AG04449 (cell line): ENCODE data around the gene PISD.

Experiments
- CTCF ChIA-PET: fragments of 350-600 bp; formaldehyde crosslinking; extraction: SDS; loops from one replicate; lab custom pipeline; 2021; ENCODE audit warnings: antibody characterized with exemption; lab: Yijun Ruan, JAX
- POLR2A ChIA-PET: fragments of 400-600, 350-600 bp; formaldehyde crosslinking; extraction: SDS; loops from one replicate; lab custom pipeline; 2020; ENCODE audit warnings: antibody characterized with exemption, inconsistent platforms; lab: Yijun Ruan, JAX
- DNase-seq: peaks from one replicate; pipeline ENCODE4 v3.0.0-alpha.2; 2010; ENCODE audit warnings: low read depth, low spot score
- H3K4me3 ChIP-seq: 2 replicates; pipeline ENCODE4 v1.5.1; 2011; ENCODE audit warnings: low read depth, mild to moderate bottlenecking, control low read depth, low read length
- TF ChIP-seq, protein P1 (sequence below): IDR thresholded peaks from one replicate; pipeline ENCODE4 v1.5.1; 2011; ENCODE audit warnings: mild to moderate bottlenecking, moderate library complexity, low read length, control low read depth, inconsistent platforms; ENCODE audit not compliant: insufficient read depth; ENCODE audit errors: missing control alignments

The PISD gene

GRCh38 chr22:31614781-31615490, 47.1 kb downstream of the PISD start:
- DNase-seq, result no peak
- POLR2A ChIA-PET, result no interaction called here
- TF ChIP-seq, protein P1, sequence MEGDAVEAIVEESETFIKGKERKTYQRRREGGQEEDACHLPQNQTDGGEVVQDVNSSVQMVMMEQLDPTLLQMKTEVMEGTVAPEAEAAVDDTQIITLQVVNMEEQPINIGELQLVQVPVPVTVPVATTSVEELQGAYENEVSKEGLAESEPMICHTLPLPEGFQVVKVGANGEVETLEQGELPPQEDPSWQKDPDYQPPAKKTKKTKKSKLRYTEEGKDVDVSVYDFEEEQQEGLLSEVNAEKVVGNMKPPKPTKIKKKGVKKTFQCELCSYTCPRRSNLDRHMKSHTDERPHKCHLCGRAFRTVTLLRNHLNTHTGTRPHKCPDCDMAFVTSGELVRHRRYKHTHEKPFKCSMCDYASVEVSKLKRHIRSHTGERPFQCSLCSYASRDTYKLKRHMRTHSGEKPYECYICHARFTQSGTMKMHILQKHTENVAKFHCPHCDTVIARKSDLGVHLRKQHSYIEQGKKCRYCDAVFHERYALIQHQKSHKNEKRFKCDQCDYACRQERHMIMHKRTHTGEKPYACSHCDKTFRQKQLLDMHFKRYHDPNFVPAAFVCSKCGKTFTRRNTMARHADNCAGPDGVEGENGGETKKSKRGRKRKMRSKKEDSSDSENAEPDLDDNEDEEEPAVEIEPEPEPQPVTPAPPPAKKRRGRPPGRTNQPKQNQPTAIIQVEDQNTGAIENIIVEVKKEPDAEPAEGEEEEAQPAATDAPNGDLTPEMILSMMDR, result no peak

DNA sequence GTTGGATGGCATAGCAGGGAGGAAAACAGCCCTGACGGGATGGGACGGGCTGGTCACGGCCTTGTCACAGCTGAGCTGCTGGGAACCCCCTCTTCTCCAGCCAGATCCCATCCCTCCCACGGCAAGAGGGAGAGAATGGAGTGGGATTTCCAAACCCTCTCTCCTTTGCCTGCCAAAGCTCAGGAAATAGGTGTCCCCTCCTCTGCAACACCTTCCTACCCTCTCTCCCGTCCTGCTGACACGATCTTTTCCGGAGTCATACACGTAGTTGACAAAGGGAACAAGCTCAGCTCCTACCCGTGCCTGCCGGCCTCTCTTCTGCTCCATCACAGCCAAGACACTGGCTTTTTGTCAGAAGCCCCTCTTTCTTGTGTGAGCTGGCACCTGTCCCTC, 48.1 kb downstream of the PISD start:
- POLR2A ChIA-PET, result no interaction called here
- CTCF ChIA-PET, result interaction anchor here (1.1 to 1.8 kb wide), 3 partner anchors 11 to 57 kb away, joined by 3 to 8 read pairs (median 4); no protein-coding TSS in a partner anchor

More at GRCh38 chr22:31614781-31615490, 47.1 kb downstream of the PISD start:
- no peak overlapping the region for H3K4me3 ChIP-seq
- CTCF ChIA-PET, result interaction anchor here (1.7 to 3.1 kb wide), 4 partner anchors 11 to 58 kb away, joined by 4 to 9 read pairs (median 6); no protein-coding TSS in a partner anchor

DNA sequence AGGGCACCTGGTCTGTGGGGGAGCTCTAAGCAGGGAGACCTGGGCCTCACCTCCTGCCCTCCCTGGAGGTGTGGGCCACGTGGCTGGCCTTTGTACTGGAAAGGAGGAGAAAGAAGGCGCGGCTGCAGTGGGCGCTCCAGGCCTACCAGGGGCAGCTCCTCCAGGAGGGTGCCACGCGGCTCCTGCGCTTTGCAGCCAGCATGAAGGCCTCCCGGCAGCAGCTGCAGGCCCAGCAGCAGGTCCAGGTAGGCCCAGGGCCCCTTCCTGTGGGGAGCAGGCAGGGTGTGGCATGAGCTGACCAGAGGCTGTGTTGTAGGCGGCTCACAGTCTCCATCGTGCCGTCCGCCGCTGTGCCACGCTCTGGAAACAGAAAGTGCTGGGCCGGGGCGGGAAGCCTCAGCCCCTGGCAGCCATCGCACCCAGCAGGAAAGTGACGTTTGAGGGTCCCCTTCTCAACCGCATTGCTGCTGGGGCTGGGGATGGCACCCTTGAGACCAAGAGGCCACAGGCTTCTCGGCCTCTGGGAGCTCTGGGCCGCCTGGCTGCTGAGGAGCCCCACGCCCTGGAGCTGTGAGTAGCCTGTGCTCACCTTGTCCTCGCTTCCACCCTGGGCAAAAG, 48.6 kb downstream of the PISD start:
- ChIA-PET POLR2A (no interaction called here), CTCF (interaction anchor here (1.1 to 1.8 kb wide), 3 partner anchors 10 to 57 kb away, joined by 3 to 8 read pairs (median 4); no protein-coding TSS in a partner anchor)
- DNase-seq, result no peak
- no peak overlapping the region for H3K4me3 ChIP-seq
- TF ChIP-seq, protein P1, result no peak

More for the DNA sequence above, 48.1 kb downstream of the PISD start:
- no peak overlapping the region for H3K4me3 ChIP-seq
- no peak for DNase-seq
- TF ChIP-seq, protein P1, result no peak

DNA sequence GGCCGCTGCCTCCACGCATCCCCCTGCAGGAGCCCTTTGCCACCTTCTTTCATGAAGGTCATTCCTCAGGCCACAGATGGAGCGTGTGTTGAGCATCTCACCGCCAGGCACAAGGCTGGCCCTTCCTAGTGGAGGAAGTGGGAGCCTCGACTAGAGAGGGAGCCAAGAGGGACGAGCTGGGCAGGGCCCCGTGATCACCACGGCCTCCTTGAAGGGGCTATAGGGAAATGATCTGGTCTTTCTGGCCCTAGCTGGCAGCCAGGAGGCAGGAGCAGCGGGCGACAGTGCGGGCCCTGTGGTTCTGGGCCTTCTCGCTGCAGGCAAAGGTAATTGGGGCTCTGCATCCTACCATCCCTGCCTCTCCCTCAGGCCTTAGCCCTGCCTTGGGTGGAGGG, 49.1 kb downstream of the PISD start:
- no peak for DNase-seq
- ChIA-PET POLR2A (no interaction called here), CTCF (no interaction called here)
- H3K4me3 ChIP-seq, result no peak overlapping the region
- TF ChIP-seq, protein P1, result no peak

DNA sequence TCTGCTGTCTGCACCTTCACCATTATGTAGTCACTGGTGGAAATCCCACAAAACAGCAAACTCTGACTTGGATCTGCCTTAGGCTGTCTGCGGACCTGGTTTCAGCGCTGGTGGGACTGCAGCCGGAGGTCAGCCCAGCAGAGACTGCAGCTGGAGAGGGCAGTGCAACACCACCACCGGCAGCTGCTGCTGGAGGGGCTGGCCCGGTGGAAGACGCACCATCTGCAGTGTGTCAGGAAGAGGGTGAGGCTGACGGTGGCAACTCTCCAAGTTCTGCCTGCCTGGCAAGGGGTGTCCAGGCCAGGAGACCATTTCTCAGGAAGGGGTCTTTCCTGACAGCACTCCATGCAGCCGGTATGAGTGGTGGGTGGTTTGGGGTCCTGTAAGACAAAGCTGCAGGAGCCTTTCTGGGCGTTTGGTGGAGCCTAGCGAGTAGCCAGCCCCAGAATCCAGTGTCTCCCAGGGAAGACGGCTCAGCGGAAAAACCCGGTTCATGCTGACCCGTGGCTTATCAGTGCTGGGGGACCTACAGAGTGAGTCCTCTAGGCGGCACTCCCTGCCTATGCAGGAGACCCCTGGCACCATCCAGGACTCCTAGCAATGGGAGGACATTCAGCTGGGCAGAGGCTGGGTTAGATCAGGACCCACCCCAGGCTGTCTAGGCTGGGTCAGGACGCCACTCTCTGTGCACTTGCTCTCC, 50.8 kb downstream of the PISD start:
- TF ChIP-seq, protein P1, result no peak
- CTCF ChIA-PET, result interaction anchor here (0.7 kb wide), 1 partner anchor 20 kb away, joined by 3 read pairs; no protein-coding TSS in a partner anchor
- H3K4me3 ChIP-seq, result no peak overlapping the region
- POLR2A ChIA-PET, result no interaction called here
- no peak for DNase-seq
